ENCODE results near the gene NUP210L.

- TF ChIP-seq EZH2 (IDR thresholded peaks at IDR 0.05), result no peak
- TF ChIP-seq POLR2AphosphoS5 (IDR thresholded peaks at IDR 0.05; ENCODE audit: borderline replicate concordance, low read depth, low read length), result peak; percentile 4; the same call in 1 of the 2 replicates
These were observed 191.0 kb downstream of the NUP210L start for GRCh38 chr1:153963850-153964331.

All from SK-N-MC (cell line).